HL-60 (cell line): Measurements from ENCODE around the gene GOLGA6A.

ENCODE experiments used
- CTCF ChIP-seq: IDR thresholded peaks from one replicate; pipeline ENCODE4 v1.5.1; 2011; ENCODE audit warnings: low read length, control low read depth, inconsistent platforms; ENCODE audit not compliant: insufficient read depth
- GABPA ChIP-seq: IDR thresholded peaks from 2 replicates; pipeline ENCODE4 v1.6.1; 2012; ENCODE audit warnings: low read depth
- POLR2AphosphoS5 ChIP-seq: IDR thresholded peaks from 2 replicates; pipeline ENCODE4 v1.6.1; 2012; ENCODE audit warnings: low read depth
- REST ChIP-seq: IDR thresholded peaks from 2 replicates; pipeline ENCODE4 v1.6.1; 2012; ENCODE audit warnings: low read depth; ENCODE audit not compliant: insufficient replicate concordance
- SPI1 ChIP-seq: IDR thresholded peaks from 2 replicates; pipeline ENCODE4 v1.6.1; 2012; ENCODE audit warnings: low read depth, mild to moderate bottlenecking, borderline replicate concordance

- TF ChIP-seq CTCF, result no peak
- no peak for TF ChIP-seq REST
- TF ChIP-seq GABPA, result no peak
- TF ChIP-seq POLR2AphosphoS5, result no peak
- peak; percentile 27; the same call in 1 of the 2 replicates for TF ChIP-seq SPI1
These were observed 40.2 kb upstream of the GOLGA6A start for GRCh38 chr15:74122403-74123130.
